Measurements from ENCODE around the gene GLT1D1. TPM values are rescaled to one million over a fixed set of nuclear protein-coding genes. Genes with fewer than 3 reads are reported as not detected.

The GLT1D1 gene
- not detected in 2 replicates for total RNA-seq

DNA sequence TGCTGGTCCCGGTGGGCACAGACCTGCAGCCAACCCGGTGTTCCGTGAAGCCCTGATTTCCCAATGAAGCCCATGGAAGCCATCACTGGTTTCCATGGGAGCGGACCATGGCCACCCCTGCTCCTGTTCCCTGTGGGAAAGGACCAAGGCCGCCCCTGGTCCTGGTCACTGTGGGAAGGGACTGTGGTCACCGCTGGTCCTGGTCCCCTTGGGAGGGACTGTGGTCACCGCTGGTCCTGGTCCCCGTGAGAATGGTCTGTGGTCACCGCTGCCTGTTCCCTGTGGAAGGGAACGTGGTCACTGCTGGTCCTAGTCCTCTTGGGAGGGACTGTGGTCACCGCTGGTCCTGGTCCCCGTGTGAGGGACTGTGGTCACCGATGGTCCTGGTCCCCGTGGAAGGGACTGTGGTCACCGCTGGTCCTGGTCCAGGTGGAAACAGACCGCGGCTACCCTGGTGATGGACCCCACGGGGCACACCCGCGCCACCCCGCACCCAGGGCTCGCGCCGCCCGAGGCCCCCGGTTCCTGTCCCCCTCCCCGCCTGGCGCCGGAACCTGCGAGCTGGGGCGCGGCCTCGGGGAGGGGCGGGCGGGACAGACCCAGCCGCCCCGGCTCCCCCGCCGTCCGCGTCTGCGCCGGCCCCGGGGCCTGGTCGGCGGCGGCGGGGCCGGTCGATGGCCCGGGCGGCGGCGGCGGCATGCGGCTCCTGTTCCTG lies at the start of gene GLT1D1:
Gene GLT1D1, plus strand, starts transcription at position 594 of the 715 bp plus-strand sequence. Its CDS starts 104 bp downstream, at position 698.

DNA sequence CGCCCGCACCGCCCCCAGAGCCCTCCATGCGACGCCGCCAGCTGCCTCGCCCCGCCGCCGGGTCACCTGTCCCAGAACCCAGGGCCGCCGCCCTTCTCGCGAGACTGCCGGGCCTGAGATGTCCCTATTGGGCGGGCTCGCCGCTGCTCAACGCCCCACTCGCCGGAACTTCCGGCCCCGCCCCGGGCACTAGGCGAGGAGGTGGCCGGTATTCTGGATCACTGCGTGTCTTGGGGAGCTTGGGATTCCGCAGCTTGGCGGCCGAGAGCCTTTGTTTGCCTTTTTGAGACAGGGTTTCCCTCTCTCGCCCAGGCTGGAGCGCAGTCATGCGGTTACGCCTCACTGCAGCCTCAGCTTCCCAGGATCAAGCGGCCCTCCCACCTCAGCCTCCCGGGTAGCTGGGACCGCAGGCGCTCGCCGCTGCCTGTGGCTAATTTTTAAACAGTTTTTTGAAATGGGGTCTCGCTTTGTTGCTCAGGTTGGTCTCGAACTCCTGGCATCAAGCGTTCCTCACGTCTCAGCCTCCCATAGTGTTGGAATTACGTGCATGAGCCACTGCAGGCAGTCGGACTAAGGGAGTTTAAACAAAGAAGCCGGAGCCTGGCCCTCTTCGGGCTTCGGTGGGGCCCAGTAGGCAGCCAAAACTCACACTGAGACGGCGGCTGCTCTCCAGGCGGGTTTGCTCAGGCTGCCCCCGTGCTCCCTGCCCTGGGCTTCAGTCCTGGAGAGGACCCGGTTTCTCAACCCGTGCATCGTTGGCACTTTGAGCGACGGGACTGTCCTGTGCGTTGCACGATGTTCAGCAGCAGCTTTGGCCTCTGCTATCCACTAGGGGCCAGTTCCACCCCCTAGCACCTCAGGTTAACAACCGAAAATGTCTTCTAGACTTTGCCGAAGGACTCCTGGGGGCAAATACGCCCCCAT lies 29.1 kb upstream of the GLT1D1 start, which contains the start of gene SLC15A4:
Gene SLC15A4, minus strand, starts transcription at position 43 of the 924 bp plus-strand sequence. Its CDS starts 15 bp downstream, at position 28.

Other genes starting within 250 kb of the GLT1D1 start
- gene SLC15A4, start 29.5 kb upstream of the GLT1D1 start, total RNA-seq: 37.4 and 56.0 TPM in 2 replicates

Measured in placental pericyte (primary cell).